BE2C (cell line): Measurements from ENCODE around the gene DGUOK.

ENCODE experiments used
- DNase-seq: peaks from one replicate; pipeline ENCODE4 v3.0.0-alpha.2; 2020
- H3K27me3 ChIP-seq: fragments of 250-450 bp; sonication (Bioruptor Pico); 2 replicates; pipeline ENCODE4 v1.5.1; 2020; ENCODE audit warnings: mild to moderate bottlenecking
- H3K36me3 ChIP-seq: fragments of 250-450 bp; sonication (Bioruptor Pico); 2 replicates; pipeline ENCODE4 v1.5.1; 2020; ENCODE audit warnings: mild to moderate bottlenecking
- H3K4me1 ChIP-seq: fragments of 250-450 bp; sonication (Bioruptor Pico); 2 replicates; pipeline ENCODE4 v1.5.1; 2020
- H3K4me3 ChIP-seq: 2 replicates; pipeline ENCODE4 v1.5.1; 2011; ENCODE audit warnings: low read depth, low read length
- H3K9me3 ChIP-seq: fragments of 250-450 bp; sonication (Bioruptor Pico); 2 replicates; pipeline ENCODE4 v1.5.1; 2020
- TF ChIP-seq, protein P1 (sequence below): IDR thresholded peaks from 2 replicates; pipeline ENCODE4 v1.5.1; 2012; ENCODE audit warnings: mild to moderate bottlenecking, low read depth, low read length

Gene DGUOK

DNA sequence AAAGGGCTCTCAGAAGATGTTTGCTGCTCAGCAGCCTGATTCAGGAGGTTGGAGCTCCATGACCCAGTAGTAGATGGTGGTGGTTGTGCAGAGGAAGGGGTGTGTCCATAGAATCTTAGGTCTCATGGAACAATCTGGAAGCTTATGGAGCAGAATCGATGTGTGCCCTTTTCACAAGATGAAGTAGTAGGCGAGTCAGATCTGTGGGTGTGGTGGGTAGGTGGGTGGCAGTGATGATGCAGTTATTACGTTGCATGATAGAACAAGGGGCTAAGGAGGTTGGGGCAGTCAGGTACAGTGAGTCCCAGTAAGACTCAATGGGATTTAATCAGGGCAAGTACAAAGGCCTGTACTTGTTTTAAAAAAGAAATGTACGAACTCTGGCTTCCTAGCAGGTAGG, 67.1 kb downstream of the DGUOK start:
- H3K4me3 ChIP-seq, result no peak overlapping the region
- H3K36me3 ChIP-seq, result peaks cover 10% of the 10 kb centered on the region
- no peak for DNase-seq
- TF ChIP-seq, protein P1, sequence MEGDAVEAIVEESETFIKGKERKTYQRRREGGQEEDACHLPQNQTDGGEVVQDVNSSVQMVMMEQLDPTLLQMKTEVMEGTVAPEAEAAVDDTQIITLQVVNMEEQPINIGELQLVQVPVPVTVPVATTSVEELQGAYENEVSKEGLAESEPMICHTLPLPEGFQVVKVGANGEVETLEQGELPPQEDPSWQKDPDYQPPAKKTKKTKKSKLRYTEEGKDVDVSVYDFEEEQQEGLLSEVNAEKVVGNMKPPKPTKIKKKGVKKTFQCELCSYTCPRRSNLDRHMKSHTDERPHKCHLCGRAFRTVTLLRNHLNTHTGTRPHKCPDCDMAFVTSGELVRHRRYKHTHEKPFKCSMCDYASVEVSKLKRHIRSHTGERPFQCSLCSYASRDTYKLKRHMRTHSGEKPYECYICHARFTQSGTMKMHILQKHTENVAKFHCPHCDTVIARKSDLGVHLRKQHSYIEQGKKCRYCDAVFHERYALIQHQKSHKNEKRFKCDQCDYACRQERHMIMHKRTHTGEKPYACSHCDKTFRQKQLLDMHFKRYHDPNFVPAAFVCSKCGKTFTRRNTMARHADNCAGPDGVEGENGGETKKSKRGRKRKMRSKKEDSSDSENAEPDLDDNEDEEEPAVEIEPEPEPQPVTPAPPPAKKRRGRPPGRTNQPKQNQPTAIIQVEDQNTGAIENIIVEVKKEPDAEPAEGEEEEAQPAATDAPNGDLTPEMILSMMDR, result no peak
- no peaks in the 10 kb centered on the region for H3K4me1 ChIP-seq
- H3K9me3 ChIP-seq, result no peaks in the 10 kb centered on the region
- no peaks in the 10 kb centered on the region for H3K27me3 ChIP-seq

DNA sequence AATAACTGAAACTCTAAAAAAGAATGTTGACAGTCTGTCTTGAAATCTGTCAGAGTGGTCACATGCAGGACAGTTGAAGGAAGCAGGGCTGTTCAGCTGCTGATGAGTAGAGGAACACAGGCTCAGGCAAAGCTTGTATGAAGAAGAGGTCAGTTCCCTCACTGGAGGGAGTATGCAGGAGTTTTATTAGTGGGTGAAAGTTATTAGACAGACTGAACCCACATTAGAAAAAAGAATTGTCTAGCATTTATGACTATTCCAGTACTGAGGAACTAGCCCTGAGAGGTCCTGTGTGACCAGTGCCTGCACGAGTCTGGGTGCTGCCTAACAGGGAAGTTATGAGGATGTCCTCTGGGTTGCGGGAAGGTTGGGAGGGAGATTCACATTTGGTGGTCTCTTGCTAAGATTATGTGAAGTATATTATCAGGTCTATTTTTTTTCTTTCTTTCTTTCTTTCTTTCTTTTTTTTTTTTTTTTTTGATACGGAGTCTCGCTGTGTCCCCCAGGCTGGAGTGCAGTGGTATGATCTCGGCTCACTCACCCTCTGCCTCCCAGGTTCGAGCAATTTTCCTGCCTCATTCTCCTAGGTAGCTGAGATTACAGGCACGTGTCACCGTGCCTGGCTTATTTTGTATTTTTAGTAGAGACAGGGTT, 67.6 kb downstream of the DGUOK start:
- Histone ChIP-seq H3K4me3 (no peak overlapping the region), H3K36me3 (peaks cover 10% of the 10 kb centered on the region), H3K9me3 (no peaks in the 10 kb centered on the region), H3K4me1 (no peaks in the 10 kb centered on the region), H3K27me3 (no peaks in the 10 kb centered on the region)
- no peak for DNase-seq
- TF ChIP-seq, protein P1, result no peak

DNA sequence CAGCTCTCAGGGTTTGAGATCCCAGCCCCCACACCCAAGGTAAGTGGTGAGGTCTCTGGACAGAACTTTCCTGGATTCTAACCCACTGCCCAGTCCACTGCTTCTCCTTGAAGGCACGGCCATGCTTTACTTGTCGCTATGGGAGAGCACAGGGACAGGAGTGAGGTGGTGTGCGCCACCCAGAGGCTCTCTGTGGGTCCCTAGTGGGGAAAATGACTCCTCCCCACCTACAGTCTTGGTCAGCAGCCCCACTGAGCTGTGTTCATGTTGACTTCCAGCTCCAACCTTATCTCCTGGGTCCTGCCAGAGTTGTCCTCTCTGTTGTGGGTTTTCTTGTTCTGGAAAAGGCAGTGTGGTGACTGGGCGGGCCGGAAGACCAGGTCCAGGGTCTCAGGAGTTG, 69.1 kb downstream of the DGUOK start:
- Histone ChIP-seq H3K4me1 (no peaks in the 10 kb centered on the region), H3K27me3 (no peaks in the 10 kb centered on the region), H3K4me3 (no peak overlapping the region), H3K9me3 (no peaks in the 10 kb centered on the region), H3K36me3 (no peaks in the 10 kb centered on the region)
- no peak for DNase-seq
- TF ChIP-seq, protein P1, result 0 out of 2 replicates have a peak, but pooled peaks have one; percentile 9

DNA sequence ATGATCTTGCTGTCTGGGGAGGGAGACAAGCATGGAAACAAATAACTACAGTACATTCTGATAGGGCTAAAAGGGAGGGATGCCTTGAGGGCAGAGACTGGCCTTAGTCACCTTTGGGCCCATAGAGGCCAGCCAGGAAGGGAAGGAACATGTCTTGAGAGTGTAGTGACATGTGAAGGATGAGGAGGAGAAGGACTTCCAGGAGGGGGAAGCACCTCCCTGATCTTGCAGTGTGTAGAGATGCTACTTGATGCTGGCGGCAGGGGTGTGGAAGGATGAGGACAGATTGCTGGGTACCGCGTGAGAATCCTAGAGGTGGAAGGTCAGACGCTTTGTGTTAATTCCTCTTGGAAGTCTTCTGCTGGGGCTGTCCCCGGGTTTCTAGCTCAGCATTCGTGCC, 71.1 kb downstream of the DGUOK start:
- Histone ChIP-seq H3K36me3 (no peaks in the 10 kb centered on the region), H3K4me3 (no peak overlapping the region), H3K27me3 (no peaks in the 10 kb centered on the region), H3K4me1 (peaks cover 3% of the 10 kb centered on the region; the same call in 1 of the 2 replicates), H3K9me3 (no peaks in the 10 kb centered on the region)
- TF ChIP-seq, protein P1, result no peak
- no peak for DNase-seq

DNA sequence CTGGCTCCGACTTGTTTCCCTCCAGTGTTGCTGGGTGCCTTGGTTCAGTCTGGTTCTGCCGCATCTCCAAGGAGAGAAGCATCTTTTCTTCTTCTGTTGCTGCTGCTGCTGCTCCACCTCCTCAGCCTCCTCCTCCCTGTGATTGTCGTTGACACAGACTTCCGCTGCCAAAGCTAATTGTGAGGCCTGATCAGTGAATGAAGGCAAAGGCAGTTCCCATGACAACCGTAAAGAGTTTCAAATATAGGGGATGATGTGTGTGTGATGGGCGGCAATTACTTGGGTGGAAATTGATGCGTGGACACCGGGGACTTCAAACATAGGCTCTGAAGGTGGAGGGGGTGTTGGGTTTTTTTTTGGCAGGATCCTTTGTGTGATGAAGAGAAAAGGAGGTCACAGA, 71.8 kb downstream of the DGUOK start:
- Histone ChIP-seq H3K9me3 (no peaks in the 10 kb centered on the region), H3K4me1 (peaks cover 3% of the 10 kb centered on the region; the same call in 1 of the 2 replicates), H3K27me3 (no peaks in the 10 kb centered on the region), H3K36me3 (no peaks in the 10 kb centered on the region), H3K4me3 (no peak overlapping the region)
- DNase-seq, result no peak
- TF ChIP-seq, protein P1, result no peak

DNA sequence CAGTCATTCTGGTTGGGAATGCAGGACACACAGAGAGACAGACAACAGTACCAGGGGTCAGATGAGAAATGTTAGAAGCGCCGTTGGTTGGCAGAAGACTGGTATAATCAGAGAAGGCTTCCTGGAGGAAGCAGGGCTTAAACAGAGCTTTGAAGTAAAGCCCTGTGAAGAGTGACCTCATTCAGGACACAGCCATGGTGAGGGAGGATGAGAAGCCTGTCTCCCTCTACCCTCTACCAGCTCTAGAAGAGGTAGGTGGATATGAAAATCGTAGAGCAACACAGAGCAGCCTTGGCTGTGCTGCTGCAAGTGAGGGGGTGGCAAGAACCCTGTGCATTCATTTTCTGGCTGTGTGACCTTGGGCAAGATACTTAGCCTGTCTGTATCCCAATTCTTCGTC, 72.3 kb downstream of the DGUOK start:
- H3K36me3 ChIP-seq, result no peaks in the 10 kb centered on the region
- H3K27me3 ChIP-seq, result no peaks in the 10 kb centered on the region
- TF ChIP-seq, protein P1, result no peak
- no peak for DNase-seq
- no peaks in the 10 kb centered on the region for H3K9me3 ChIP-seq
- no peak overlapping the region for H3K4me3 ChIP-seq
- H3K4me1 ChIP-seq, result peaks cover 5% of the 10 kb centered on the region
